ENCODE data around the gene CTDSP2. TPM values are rescaled to one million over a fixed set of nuclear protein-coding genes. Genes with fewer than 3 reads are reported as not detected.

Gene CTDSP2
- total RNA-seq, 1 donor from 2014 or later = 171 TPM

DNA sequence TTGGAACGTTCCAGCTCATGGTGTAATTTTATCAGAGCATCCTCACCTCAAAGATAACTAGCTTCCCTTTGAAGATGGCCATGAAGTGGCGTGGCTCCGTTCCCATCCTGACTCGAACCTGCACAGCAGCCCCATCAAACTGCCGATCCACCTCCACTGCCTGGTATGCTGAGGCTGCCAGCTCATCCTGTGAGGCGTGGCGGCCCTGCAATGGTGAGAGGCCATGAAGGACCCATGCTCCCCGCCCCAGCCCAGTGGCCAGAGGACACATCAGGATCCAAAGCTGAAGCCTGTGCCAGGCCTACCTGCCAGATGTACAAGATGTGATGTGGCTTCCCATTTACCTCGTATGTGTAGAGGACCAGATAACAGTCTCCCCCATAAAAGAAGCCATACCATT, 39.2 kb downstream of the CTDSP2 start:
- Mint-ChIP-seq H3K4me1 (ENCODE audit: unreplicated experiment) (no peaks in the 10 kb centered on the region), H3K9me3 (ENCODE audit: unreplicated experiment) (no peaks in the 10 kb centered on the region), H3K4me3 (ENCODE audit: unreplicated experiment) (no peak overlapping the region), H3K36me3 (ENCODE audit: unreplicated experiment) (peaks cover 15% of the 10 kb centered on the region), H3K27ac (ENCODE audit: unreplicated experiment) (no peak overlapping the region), H3K27me3 (ENCODE audit: unreplicated experiment) (no peaks in the 10 kb centered on the region)
- no peak for DNase-seq (ENCODE audit: extremely low spot score, unreplicated experiment)
- TF ChIP-seq, protein P1, sequence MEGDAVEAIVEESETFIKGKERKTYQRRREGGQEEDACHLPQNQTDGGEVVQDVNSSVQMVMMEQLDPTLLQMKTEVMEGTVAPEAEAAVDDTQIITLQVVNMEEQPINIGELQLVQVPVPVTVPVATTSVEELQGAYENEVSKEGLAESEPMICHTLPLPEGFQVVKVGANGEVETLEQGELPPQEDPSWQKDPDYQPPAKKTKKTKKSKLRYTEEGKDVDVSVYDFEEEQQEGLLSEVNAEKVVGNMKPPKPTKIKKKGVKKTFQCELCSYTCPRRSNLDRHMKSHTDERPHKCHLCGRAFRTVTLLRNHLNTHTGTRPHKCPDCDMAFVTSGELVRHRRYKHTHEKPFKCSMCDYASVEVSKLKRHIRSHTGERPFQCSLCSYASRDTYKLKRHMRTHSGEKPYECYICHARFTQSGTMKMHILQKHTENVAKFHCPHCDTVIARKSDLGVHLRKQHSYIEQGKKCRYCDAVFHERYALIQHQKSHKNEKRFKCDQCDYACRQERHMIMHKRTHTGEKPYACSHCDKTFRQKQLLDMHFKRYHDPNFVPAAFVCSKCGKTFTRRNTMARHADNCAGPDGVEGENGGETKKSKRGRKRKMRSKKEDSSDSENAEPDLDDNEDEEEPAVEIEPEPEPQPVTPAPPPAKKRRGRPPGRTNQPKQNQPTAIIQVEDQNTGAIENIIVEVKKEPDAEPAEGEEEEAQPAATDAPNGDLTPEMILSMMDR (IDR thresholded peaks at IDR 0.05) = no peak

DNA sequence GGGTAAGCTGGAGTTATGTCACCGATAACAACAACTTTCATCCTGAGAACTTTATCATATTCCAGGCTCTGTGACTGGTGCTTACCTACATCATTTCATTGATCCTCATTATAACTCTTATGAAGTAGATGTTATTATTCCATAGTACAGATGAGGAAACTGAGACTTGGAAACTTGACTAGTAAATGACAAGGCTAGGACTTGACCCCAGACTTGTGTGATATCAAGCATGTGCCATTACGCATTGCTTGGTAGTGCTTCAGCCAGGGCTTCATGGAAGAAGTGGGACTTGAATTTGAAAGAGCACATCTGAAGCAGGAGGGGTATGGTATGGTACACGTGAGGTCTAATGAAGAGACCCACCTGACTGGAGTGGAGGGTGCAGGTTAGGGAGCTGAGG, 39.9 kb downstream of the CTDSP2 start:
- Mint-ChIP-seq H3K27ac (ENCODE audit: unreplicated experiment) (no peak overlapping the region), H3K4me3 (ENCODE audit: unreplicated experiment) (no peak overlapping the region), H3K27me3 (ENCODE audit: unreplicated experiment) (no peaks in the 10 kb centered on the region), H3K9me3 (ENCODE audit: unreplicated experiment) (no peaks in the 10 kb centered on the region), H3K4me1 (ENCODE audit: unreplicated experiment) (no peaks in the 10 kb centered on the region), H3K36me3 (ENCODE audit: unreplicated experiment) (peaks cover 18% of the 10 kb centered on the region)
- TF ChIP-seq, protein P1 (IDR thresholded peaks at IDR 0.05) = no peak
- no peak for DNase-seq (ENCODE audit: extremely low spot score, unreplicated experiment)

DNA sequence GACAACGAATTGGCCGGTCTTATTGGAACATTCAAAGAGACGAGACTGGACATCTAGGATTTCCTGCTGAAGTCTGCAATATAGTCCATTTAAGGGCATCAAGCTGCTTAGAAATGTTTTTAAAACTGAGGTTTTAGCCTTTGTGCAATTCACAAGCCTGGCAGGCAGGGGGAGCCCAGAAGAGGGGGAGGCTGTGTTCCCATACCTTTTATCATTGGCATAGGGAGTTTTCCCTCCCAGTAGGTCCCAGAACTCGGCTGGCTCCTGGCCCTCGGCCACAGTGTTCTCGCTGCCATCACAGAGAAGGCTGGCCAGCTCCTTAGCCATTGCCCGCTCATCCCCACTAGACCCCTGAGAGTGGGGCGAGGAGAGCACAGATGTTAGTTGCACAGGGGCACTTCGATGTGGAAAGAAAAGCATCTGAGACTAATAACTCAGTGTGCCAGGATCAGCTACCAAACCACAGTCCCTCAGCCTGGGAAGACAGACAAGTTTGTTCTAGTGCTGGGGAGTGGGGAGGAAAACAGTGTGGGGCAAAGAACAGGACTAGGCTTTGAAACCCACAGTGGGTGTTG, 43.1 kb downstream of the CTDSP2 start:
- Mint-ChIP-seq H3K36me3 (ENCODE audit: unreplicated experiment) (peaks cover 28% of the 10 kb centered on the region), H3K27ac (ENCODE audit: unreplicated experiment) (no peak overlapping the region), H3K9me3 (ENCODE audit: unreplicated experiment) (no peaks in the 10 kb centered on the region), H3K4me3 (ENCODE audit: unreplicated experiment) (no peak overlapping the region), H3K4me1 (ENCODE audit: unreplicated experiment) (no peaks in the 10 kb centered on the region), H3K27me3 (ENCODE audit: unreplicated experiment) (no peaks in the 10 kb centered on the region)
- DNase-seq (ENCODE audit: extremely low spot score, unreplicated experiment) = no peak
- TF ChIP-seq, protein P1 (IDR thresholded peaks at IDR 0.05) = peak; percentile 79

DNA sequence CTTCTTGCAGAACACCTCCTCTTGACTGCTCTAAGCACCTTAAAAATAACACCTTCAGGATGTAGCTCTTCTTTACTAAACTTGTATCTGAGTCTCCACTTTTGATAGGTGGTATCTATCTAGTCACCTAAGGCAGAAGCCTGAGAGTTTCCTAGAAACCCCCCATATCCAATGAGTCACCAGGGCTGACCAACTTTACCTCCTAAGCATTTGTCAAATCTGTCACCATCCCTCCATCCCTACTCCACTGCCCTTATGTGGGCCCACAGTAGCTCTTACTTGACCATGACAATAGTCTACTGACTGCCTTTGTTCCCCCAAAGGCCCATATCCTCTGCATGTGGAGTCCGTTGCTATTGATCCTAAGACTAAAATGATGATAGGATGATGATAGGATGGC, 43.9 kb downstream of the CTDSP2 start:
- Mint-ChIP-seq H3K4me3 (ENCODE audit: unreplicated experiment) (no peak overlapping the region), H3K36me3 (ENCODE audit: unreplicated experiment) (peaks cover 32% of the 10 kb centered on the region)
- DNase-seq (ENCODE audit: extremely low spot score, unreplicated experiment) = no peak

DNA sequence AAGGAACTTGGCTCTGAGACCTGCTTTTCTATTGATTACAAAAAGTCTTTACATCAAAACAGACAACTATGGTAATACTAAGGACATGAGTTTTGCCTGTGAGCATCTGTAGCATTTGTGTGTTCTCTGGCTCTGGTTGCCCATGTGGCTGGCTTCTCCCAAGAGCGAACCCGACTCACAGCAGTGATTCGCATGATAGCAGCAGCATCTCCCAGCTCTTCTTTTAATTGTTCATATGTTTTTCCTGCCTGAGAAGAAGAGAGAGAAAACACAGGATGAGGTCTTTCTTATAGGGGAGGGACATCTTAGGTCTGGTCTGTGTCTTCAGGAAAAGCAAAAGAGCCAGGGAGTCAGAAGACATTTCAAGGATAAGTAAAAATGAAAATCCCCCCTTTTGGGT, 45.6 kb downstream of the CTDSP2 start:
- no peak overlapping the region for H3K27ac Mint-ChIP-seq (ENCODE audit: unreplicated experiment)
- no peak for DNase-seq (ENCODE audit: extremely low spot score, unreplicated experiment)
- no peaks in the 10 kb centered on the region for H3K9me3 Mint-ChIP-seq (ENCODE audit: unreplicated experiment)
- no peaks in the 10 kb centered on the region for H3K27me3 Mint-ChIP-seq (ENCODE audit: unreplicated experiment)
- peaks cover 42% of the 10 kb centered on the region for H3K36me3 Mint-ChIP-seq (ENCODE audit: unreplicated experiment)
- H3K4me1 Mint-ChIP-seq (ENCODE audit: unreplicated experiment) = no peaks in the 10 kb centered on the region
- TF ChIP-seq, protein P1 (IDR thresholded peaks at IDR 0.05) = no peak
- no peak overlapping the region for H3K4me3 Mint-ChIP-seq (ENCODE audit: unreplicated experiment)

More for the DNA sequence above, 43.9 kb downstream of the CTDSP2 start:
- TF ChIP-seq, protein P1 (IDR thresholded peaks at IDR 0.05) = no peak
- Mint-ChIP-seq H3K9me3 (ENCODE audit: unreplicated experiment) (no peaks in the 10 kb centered on the region), H3K27me3 (ENCODE audit: unreplicated experiment) (no peaks in the 10 kb centered on the region), H3K27ac (ENCODE audit: unreplicated experiment) (no peak overlapping the region), H3K4me1 (ENCODE audit: unreplicated experiment) (no peaks in the 10 kb centered on the region)
